Measurements from ENCODE around the gene SGSH. TPM values are rescaled to one million over a fixed set of nuclear protein-coding genes. Genes with fewer than 3 reads are reported as not detected.

Gene SGSH
- total RNA-seq, 3 donors from 2014 or later (not counting 1 experiment from before 2014, with no cell fraction given) = 73.4 to 96.5 (median 74.1) TPM

GRCh38 chr17:80267391-80267790, 47.3 kb upstream of the SGSH start:
- Histone ChIP-seq H3K36me3 (ENCODE audit: control insufficient read depth, insufficient read depth, low read length) (peaks cover 50% of the 10 kb centered on the region), H3K9me3 (ENCODE audit: control insufficient read depth, insufficient read depth, low read length) (no peaks in the 10 kb centered on the region), H3K4me1 (ENCODE audit: control insufficient read depth, insufficient read depth, low read length) (peaks cover 92% of the 10 kb centered on the region), H3K27me3 (ENCODE audit: control insufficient read depth, insufficient read depth, low read length) (no peaks in the 10 kb centered on the region), H3K27ac (ENCODE audit: low read length) (no peak overlapping the region), H3K4me3 (ENCODE audit: low read length) (no peak overlapping the region)
- TF ChIP-seq CTCF (IDR thresholded peaks at IDR 0.05) = no peak
- H3K4me1 Mint-ChIP-seq = peaks cover 38 to 39% of the 10 kb centered on the region in 2 donors
- H3K27ac Mint-ChIP-seq = peak overlapping the region in 1 of 2 donors; percentile 61
- ATAC-seq (no peak), DNase-seq (no peak)
- H3K27me3 Mint-ChIP-seq (ENCODE audit: low read depth in 2 of 2) = no peaks in the 10 kb centered on the region
- intact Hi-C loops (cut with micrococcal nuclease) = loop anchor here (5.0 kb wide), 1 partner anchor 45 kb away; no protein-coding TSS in a partner anchor
- peak overlapping the region; percentile 85 for H3K4me3 Mint-ChIP-seq
- H3K9me3 Mint-ChIP-seq = no peaks in the 10 kb centered on the region
- WGBS (ENCODE audit: insufficient coverage) = 92% methylated on average over 3 of the region's 6 CpGs
- no peaks in the 10 kb centered on the region for H3K36me3 Mint-ChIP-seq

DNA sequence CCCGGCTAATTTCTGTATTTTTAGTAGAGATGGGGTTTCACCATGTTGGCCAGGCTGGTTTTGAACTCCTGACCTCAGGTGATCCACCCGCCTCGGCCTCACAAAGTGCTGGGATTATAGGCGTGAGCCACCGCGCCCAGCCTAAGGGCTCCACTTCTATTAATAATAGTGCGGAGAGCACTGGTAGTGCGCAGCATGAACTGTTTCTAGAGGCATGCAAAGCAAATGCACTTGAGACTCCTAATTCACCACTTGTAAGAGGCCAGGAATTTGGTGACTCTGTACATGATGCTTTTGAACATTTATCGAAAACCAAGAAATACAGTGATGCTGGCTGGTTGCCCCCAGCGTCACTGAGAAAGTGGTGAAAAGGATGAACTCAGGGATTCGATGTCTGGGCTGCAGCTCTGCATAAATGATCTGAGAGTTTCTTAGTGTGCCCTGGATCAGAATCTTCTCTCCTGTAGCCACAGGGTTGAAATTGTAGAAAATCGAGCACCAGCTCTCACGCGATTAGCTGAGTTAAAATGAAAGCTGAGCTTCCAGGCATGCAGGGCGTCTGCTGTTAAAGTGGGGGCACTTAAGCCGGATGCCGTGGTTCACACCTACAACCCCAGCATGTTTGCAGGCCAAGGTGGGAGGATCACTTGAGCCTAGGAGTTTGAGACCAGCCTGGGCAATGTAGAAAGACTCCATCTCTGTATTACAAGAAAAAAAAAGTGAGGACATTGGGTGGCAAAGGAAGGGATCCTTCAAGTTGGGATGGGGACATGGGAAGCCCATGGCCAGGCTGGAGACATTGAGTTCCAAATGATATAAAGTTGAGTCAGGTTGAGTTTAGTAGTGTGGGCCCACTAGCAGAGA, 45.3 kb upstream of the SGSH start:
- Mint-ChIP-seq H3K27me3 (ENCODE audit: low read depth in 2 of 2) (no peaks in the 10 kb centered on the region), H3K27ac (peak overlapping the region; percentile 84 to 87), H3K36me3 (no peaks in the 10 kb centered on the region), H3K4me1 (peaks cover 43% of the 10 kb centered on the region in 2 donors), H3K4me3 (peak overlapping the region; percentile 85), H3K9me3 (no peaks in the 10 kb centered on the region)
- H3K27me3 ChIP-seq (ENCODE audit: control insufficient read depth, insufficient read depth, low read length) = no peaks in the 10 kb centered on the region
- peak overlapping the region; percentile 83 for H3K4me3 ChIP-seq (ENCODE audit: low read length)
- peaks cover 85% of the 10 kb centered on the region for H3K4me1 ChIP-seq (ENCODE audit: control insufficient read depth, insufficient read depth, low read length)
- H3K9me3 ChIP-seq (ENCODE audit: control insufficient read depth, insufficient read depth, low read length) = no peaks in the 10 kb centered on the region
- ATAC-seq (peak; percentile 60 to 78 (median 74)), DNase-seq (peak; percentile 69 to 89)
- WGBS (ENCODE audit: insufficient coverage) = 35% methylated on average over 16 of the region's 17 CpGs
- H3K36me3 ChIP-seq (ENCODE audit: control insufficient read depth, insufficient read depth, low read length) = peaks cover 37% of the 10 kb centered on the region
- no peak for TF ChIP-seq CTCF (IDR thresholded peaks at IDR 0.05)
- intact Hi-C loops (cut with micrococcal nuclease) = loop anchor here (2.0 to 5.0 kb wide), 2 partner anchors 47 kb away; no protein-coding TSS in a partner anchor
- H3K27ac ChIP-seq (ENCODE audit: low read length) = peak overlapping the region; percentile 70

GRCh38 chr17:80264205-80265075, 44.3 kb upstream of the SGSH start:
- Histone ChIP-seq H3K4me1 (ENCODE audit: control insufficient read depth, insufficient read depth, low read length) (peaks cover 84% of the 10 kb centered on the region), H3K36me3 (ENCODE audit: control insufficient read depth, insufficient read depth, low read length) (peaks cover 27% of the 10 kb centered on the region), H3K4me3 (ENCODE audit: low read length) (peak overlapping the region; percentile 83), H3K9me3 (ENCODE audit: control insufficient read depth, insufficient read depth, low read length) (no peaks in the 10 kb centered on the region), H3K27me3 (ENCODE audit: control insufficient read depth, insufficient read depth, low read length) (no peaks in the 10 kb centered on the region), H3K27ac (ENCODE audit: low read length) (peak overlapping the region; percentile 70)
- peak overlapping the region; percentile 85 for H3K4me3 Mint-ChIP-seq
- H3K27ac Mint-ChIP-seq = peak overlapping the region; percentile 84 to 87
- H3K4me1 Mint-ChIP-seq = peaks cover 43 to 44% of the 10 kb centered on the region in 2 donors
- WGBS (ENCODE audit: insufficient coverage) = 5% methylated on average over 18 of the region's 19 CpGs
- ATAC-seq (no peak), DNase-seq (peak in 1 of 2 donors; percentile 71)
- TF ChIP-seq CTCF (IDR thresholded peaks at IDR 0.05) = no peak
- no peaks in the 10 kb centered on the region for H3K36me3 Mint-ChIP-seq
- no peaks in the 10 kb centered on the region for H3K9me3 Mint-ChIP-seq
- intact Hi-C loops (cut with micrococcal nuclease) = loop anchor here (2.0 to 5.0 kb wide), 2 partner anchors 46 to 48 kb away; no protein-coding TSS in a partner anchor
- H3K27me3 Mint-ChIP-seq (ENCODE audit: low read depth in 2 of 2) = no peaks in the 10 kb centered on the region

Measured in natural killer cell (primary cell).